Heart left ventricle (tissue), 16 donors: Measurements from ENCODE around the gene SLX4IP. TPM values are rescaled to one million over a fixed set of nuclear protein-coding genes. Genes with fewer than 3 reads are reported as not detected.

Source experiments
- ATAC-seq, 4 donors: fragments of 200-7000 bp; cut with Tn5 transposase; one replicate each; pipeline ENCODE4 v1.9.1; 2020 to 2022; ENCODE audit warnings: moderate library complexity in 4 of 4, mild to moderate bottlenecking in 3 of 4, moderate number of reproducible peaks in 1 of 4
- DNase-seq, 5 donors: peaks; one replicate each; pipeline ENCODE4 v3.0.0-alpha.2; 2020
- H3K27ac ChIP-seq, 12 donors: fragments of 200-600 bp; sonication (generic) in 4 of 12; one replicate each; pipeline versions ENCODE4 v1.5.0 to v1.8.0; 2016 to 2022; ENCODE audit warnings: mild to moderate bottlenecking in 2 of 12
- H3K27me3 ChIP-seq, 9 donors: fragments of 200-600 bp; sonication (generic) in 2 of 9; one replicate each; pipeline versions ENCODE4 v1.5.1 to v1.8.0; 2016 to 2022; ENCODE audit warnings: mild to moderate bottlenecking in 3 of 9
- H3K36me3 ChIP-seq, 9 donors: fragments of 200-600 bp; sonication (generic) in 2 of 9; one replicate each; pipeline versions ENCODE4 v1.5.0 to v1.8.0; 2018 to 2022; ENCODE audit warnings: mild to moderate bottlenecking in 2 of 9
- H3K4me1 ChIP-seq, 12 donors: fragments of 200-600 bp; sonication (generic) in 4 of 12; one replicate each; pipeline versions ENCODE4 v1.5.0 to v1.8.0; 2016 to 2022; ENCODE audit warnings: mild to moderate bottlenecking in 3 of 12
- H3K4me3 ChIP-seq, 12 donors: fragments of 200-600 bp; sonication (generic) in 4 of 12; one replicate each; pipeline versions ENCODE4 v1.5.0 to v1.8.0; 2017 to 2022; ENCODE audit warnings: mild to moderate bottlenecking in 9 of 12, moderate library complexity in 4 of 12
- H3K9me3 ChIP-seq, 12 donors: fragments of 200-600 bp; sonication (generic) in 4 of 12; one replicate each; pipeline versions ENCODE4 v1.5.0 to v1.8.0; 2016 to 2022; ENCODE audit warnings: mild to moderate bottlenecking in 1 of 12
- CTCF ChIP-seq, 12 donors: fragments of 200-600 bp; sonication (generic) in 4 of 12; IDR thresholded peaks; one replicate each; pipeline versions ENCODE4 v1.5.0 to v1.8.0; 2018 to 2022; ENCODE audit warnings: antibody characterized with exemption in 12 of 12, mild to moderate bottlenecking in 5 of 12
- POLR2A ChIP-seq, 2 donors: fragments of 450-650 bp; IDR thresholded peaks; one replicate each; pipeline ENCODE4 v1.6.1; 2017; ENCODE audit warnings: antibody characterized with exemption in 2 of 2, mild to moderate bottlenecking in 2 of 2, moderate library complexity in 2 of 2
- WGBS, 4 donors: extraction: QIAGEN DNeasy Blood & Tissue Kit in 2 of 4; methylation state at CpG; one replicate each; pipeline versions ENCODE4 v1.1.5 to v1.1.7; 2013 to 2018; 5-methylcytosine and 5-hydroxymethylcytosine counted together
- intact Hi-C, 10 donors: fragments of 100-400 bp; cut with DNase I; formaldehyde crosslinking; loops; one replicate each; pipeline versions ENCODE4 v1.11.1 to v1.14.2; 2022
- polyA plus RNA-seq, 2 donors: library from polyadenylated mRNA; stranded (reverse); fragments of 200-250 nt; gene quantifications; one replicate each; pipeline ENCODE4 v1.2.3, GENCODE V29; 2013
- total RNA-seq, 9 donors: library from RNA; depleted of rRNA in 2 of 9; stranded (reverse); fragments of >200 nt in 2 of 9; fragmentation: NEBNext Ultra II Directional in 3 of 9; extraction: Animal tissue kit (Norgen Biotek cat#: 25700) in 3 of 9; gene quantifications; one replicate each; pipeline versions ENCODE4 v1.1.0 to v1.2.4, GENCODE V29; 2016 to 2023
- donor health status: ischemic (EF 13 %, LVEDD 7.1; RV severe dilation, severe dysfunction).
- donor health status: healthy with polysubstance abuse.
- donor health status: DM: no; HTN: yes; CAD: no.
- donor health status: DM: no; HTN: no; CAD: no.
- donor health status: ischemic (EF 25% LVEDD 6.9; RV normal size, moderate dysfunction).
- donor health status: ischemic (EF 25% LVEDD 5.7; RV mildly dilated, moderate dysfunction).
- donor health status: healthy.
- donor health status: DM: yes; HTN: yes; CAD: no.
- donor health status: ischemic (EF 35%, LVEDD 5.7; RV mildly dilated, moderate dysfunction).
- donor health status: nonischemic (EF 11% LVEDD 7.7; RV severe dilation, severe dysfunction).
- donor health status: DM: yes; HTN: yes; CAD: no.
- donor health status: PGD.
- donor health status: ischemic (EF 29% LVEDD 5.4; RV normal size, mild dysfunction).
- donor health status: nonischemic (EF 23%, LVEDD 6.1; RV moderate dilation, normal function).

SLX4IP gene
- total and polyA plus RNA-seq, 11 donors, result 1.1 to 4.3 (median 2.4) TPM

- peaks cover 0 to 11% (median 0%) of the 10 kb centered on the region in 12 donors for H3K4me1 ChIP-seq
- no peak for ATAC-seq
- DNase-seq, result no peak
- intact Hi-C loops, result no loop called here
- no peak overlapping the region for H3K27ac ChIP-seq
- H3K36me3 ChIP-seq, result peaks cover 0 to 43% (median 33%) of the 10 kb centered on the region in 9 donors
- TF ChIP-seq POLR2A (IDR thresholded peaks at IDR 0.05) (no peak), CTCF (IDR thresholded peaks at IDR 0.05) (no peak)
- no peak overlapping the region for H3K4me3 ChIP-seq
- H3K27me3 ChIP-seq, result no peaks in the 10 kb centered on the region
- no peaks in the 10 kb centered on the region for H3K9me3 ChIP-seq
- WGBS, 4 donors, result 76 to 90% (median 83%) methylated on average over 3 of the region's 3 CpGs
Measured at GRCh38 chr20:10402938-10403608, 32.0 kb upstream of the SLX4IP start.

GRCh38 chr20:10404023-10404628, 31.0 kb upstream of the SLX4IP start:
- ATAC-seq, result no peak
- Histone ChIP-seq H3K27ac (no peak overlapping the region), H3K36me3 (peaks cover 0 to 43% (median 33%) of the 10 kb centered on the region in 9 donors), H3K4me3 (no peak overlapping the region), H3K27me3 (no peaks in the 10 kb centered on the region), H3K4me1 (peaks cover 0 to 11% (median 0%) of the 10 kb centered on the region in 12 donors), H3K9me3 (no peaks in the 10 kb centered on the region)
- 91 to 95% (median 94%) methylated on average over 2 of the region's 2 CpGs for WGBS, 4 donors
- intact Hi-C loops, result no loop called here
- DNase-seq, result no peak
- TF ChIP-seq CTCF (IDR thresholded peaks at IDR 0.05), result no peak
- TF ChIP-seq POLR2A (IDR thresholded peaks at IDR 0.05), result no peak

GRCh38 chr20:10404959-10405530, 30.1 kb upstream of the SLX4IP start:
- no peak overlapping the region for H3K27ac ChIP-seq
- H3K36me3 ChIP-seq, result peaks cover 0 to 43% (median 33%) of the 10 kb centered on the region in 9 donors
- no peaks in the 10 kb centered on the region for H3K9me3 ChIP-seq
- H3K27me3 ChIP-seq, result no peaks in the 10 kb centered on the region
- DNase-seq (no peak), ATAC-seq (no peak)
- no peak overlapping the region for H3K4me3 ChIP-seq
- WGBS, 4 donors, result 66 to 89% (median 81%) methylated on average over 4 of the region's 4 CpGs
- intact Hi-C loops, result no loop called here
- H3K4me1 ChIP-seq, result peaks cover 0 to 11% (median 0%) of the 10 kb centered on the region in 12 donors
- TF ChIP-seq POLR2A (IDR thresholded peaks at IDR 0.05) (no peak), CTCF (IDR thresholded peaks at IDR 0.05) (no peak)

GRCh38 chr20:10408108-10408813, 26.8 kb upstream of the SLX4IP start:
- Histone ChIP-seq H3K4me1 (peaks cover 0 to 11% (median 0%) of the 10 kb centered on the region in 12 donors), H3K4me3 (no peak overlapping the region), H3K36me3 (peaks cover 0 to 60% (median 52%) of the 10 kb centered on the region in 9 donors), H3K9me3 (no peaks in the 10 kb centered on the region), H3K27ac (no peak overlapping the region), H3K27me3 (no peaks in the 10 kb centered on the region)
- TF ChIP-seq CTCF (IDR thresholded peaks at IDR 0.05) (no peak), POLR2A (IDR thresholded peaks at IDR 0.05) (no peak)
- no peak for DNase-seq
- 95 to 99% (median 98%) methylated on average over 2 of the region's 2 CpGs for WGBS, 4 donors
- no peak for ATAC-seq
- intact Hi-C loops, result no loop called here
